ENCODE results near the gene YWHAH.
"Not testable (repeated sequence)": the region's sequence is repeated elsewhere in the genome, so short reads cannot be mapped to it uniquely, and the experiment has no call there.

YWHAH gene

DNA sequence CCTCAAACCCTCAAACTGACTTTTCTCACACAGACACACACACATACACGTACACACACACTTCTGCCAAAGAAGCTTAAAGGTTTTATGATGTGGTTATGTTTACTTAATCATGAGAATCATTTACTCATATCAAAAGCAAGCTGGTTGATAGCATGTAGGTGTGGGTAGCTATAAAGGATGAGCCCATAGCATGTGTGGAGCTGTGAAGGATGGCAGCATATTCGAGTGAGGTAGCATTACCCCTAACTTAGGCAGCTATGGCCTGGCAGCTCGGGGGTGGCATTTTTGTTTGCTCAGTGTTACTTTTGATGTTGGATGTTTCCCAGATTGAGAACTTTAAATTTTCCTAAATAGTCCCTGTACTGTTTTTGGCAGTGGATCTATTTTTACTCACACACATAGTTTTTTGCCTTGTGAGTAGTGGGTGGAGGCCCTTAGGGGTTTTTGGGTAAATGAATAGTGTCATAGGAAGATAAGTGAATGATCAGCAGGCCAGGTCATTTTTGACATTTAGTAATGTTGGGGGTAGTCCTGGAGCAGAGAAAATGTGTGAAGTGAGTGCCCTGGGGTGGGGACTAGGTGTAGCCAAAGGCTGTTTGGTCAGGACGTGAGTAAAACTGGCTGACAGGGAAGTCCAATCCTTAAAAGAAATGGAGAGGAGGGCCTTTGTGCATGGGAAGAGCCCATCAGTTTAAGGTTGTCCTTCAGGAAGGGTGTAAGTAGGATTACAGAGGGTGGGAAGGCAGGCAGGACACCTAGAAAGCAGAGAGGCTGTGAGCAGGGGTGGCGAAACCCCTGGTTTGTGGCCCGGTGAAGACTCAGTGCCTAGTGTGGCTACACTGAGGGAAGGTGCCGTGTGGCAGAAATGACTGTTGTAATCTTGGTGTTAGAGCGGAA, 7.1 kb downstream of the YWHAH start:
- DNase-seq, result no peak

DNA sequence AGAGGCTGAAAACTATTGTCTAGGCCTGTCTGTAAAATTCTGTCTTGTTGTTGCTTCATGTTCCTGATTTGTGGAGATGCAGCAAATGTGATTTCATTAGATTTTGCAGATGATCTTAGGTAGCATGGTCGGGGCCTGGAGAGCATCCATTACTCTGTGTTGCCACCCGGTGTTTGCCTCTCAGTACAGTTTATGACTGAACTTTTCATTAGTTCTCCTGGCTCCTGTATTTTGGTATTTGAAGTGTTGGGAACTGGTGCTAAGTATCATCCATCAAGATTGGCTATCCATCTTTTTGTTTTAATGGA, 7.7 kb downstream of the YWHAH start:
- no peak for DNase-seq

DNA sequence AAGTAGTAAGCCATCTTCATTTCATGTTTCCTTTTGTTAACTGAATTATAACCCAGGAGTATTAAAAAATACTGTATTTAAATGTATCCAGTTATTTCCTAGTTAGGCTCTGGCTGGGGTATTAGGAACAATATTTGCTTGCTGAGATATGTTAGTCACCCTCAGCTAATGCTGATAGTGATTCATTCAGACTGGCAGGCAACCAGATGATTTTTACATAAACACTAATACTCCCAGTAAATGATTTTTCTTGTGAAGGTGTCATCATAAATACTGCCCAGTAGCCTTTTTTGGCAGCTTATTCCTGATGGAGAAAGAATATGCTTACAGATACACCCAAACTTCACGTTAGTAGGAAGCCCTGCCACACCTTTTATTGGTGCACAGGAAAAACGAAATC, 8.1 kb downstream of the YWHAH start:
- no peak for DNase-seq

DNA sequence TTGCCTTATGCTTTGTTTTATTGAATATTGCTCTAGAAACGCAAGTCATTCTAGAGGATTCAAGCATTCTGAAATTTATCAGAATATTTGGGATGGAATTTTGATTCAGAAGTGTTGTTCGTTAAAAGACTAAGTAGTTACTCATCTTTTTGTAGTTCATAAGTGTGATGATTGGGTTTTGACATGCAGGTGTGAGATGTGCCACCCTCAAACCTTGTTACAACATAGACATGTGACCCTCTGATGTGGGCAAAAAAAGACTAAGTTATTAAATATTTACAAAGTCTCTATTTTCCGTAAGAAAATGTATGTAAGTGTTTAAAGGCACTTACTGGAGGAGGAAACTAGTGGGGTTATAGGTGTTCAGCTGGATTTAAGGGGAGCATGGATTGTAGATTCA, 8.9 kb downstream of the YWHAH start:
- DNase-seq, result no peak

DNA sequence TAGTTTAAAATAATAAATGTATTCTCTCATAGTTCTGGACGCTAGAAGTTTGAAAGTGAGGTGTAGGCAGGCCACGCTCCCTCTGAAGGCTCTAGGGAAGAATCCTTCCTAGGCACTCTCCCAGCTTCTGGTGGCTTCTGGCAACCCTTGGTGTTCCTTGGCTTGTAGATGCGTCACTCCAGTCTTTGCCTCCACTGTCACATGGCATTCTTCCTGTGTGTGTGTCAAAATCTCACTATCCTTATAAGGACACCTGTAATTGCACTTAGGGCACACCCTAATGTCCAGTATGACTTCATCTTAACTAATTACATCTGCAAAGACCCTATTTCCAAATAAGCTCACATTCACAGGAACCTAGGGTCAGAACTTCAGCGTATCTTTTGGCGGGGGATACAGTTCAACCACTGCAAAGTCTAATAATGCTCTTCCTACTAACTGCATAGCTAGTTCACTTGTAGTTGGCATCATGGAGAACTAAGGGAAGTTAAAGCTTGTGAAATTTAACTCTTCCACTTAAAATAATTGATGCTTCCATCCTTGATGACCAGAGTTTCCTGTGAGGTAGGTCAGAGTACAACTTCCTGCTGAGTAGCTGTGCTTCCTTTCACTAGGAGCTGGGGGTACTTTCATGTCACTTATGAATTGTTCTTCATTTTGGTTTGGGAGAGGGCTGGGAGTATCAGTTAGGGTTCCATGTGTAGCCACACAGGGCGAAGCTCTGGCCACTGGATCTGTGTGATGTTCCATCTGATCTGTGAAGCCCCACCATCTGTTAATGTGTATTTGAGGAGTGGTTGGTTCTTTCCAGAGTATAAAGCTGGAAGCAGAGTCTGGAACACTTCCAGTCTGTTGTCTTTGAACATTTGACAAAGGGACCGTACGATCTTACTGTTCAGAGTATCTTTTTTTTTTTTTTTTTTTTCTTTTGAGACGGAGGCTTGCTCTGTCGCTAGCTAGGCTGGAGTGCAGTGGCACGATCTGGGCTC, 10.5 kb downstream of the YWHAH start:
- no peak for DNase-seq

DNA sequence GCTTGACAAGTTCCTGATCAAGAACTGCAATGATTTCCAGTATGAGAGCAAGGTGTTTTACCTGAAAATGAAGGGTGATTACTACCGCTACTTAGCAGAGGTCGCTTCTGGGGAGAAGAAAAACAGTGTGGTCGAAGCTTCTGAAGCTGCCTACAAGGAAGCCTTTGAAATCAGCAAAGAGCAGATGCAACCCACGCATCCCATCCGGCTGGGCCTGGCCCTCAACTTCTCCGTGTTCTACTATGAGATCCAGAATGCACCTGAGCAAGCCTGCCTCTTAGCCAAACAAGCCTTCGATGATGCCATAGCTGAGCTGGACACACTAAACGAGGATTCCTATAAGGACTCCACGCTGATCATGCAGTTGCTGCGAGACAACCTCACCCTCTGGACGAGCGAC, 12.0 kb downstream of the YWHAH start:
- no peak for DNase-seq

DNA sequence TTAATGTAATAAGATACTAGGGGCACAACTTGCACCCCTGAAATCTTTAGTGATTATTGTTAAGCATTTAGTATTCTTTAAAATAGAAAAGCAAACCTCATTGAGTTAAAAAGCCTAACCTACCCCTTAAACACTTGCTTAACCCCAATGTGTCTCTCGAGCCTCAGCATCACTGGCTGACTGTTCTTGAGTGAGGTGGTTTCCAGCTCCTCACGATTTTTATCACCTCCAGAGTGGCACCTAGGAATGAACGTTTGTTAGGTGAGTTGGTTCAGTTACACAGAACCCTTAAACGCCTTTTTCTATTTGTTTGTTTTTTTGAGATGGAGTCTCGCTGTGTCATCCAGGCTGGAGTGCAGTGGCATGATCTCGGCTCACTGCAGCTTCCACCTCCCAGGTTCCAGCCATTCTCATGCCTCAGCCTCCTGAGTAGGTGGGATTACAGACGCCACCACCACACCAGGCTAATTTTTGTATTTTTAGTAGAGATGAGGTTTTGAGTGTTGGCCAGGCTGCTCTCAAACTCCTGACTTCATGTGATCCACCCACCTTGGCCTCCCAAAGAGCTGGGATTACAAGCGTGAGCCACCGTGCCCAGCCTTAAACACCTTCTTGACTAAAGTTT, 13.7 kb downstream of the YWHAH start:
- no peak for DNase-seq

DNA sequence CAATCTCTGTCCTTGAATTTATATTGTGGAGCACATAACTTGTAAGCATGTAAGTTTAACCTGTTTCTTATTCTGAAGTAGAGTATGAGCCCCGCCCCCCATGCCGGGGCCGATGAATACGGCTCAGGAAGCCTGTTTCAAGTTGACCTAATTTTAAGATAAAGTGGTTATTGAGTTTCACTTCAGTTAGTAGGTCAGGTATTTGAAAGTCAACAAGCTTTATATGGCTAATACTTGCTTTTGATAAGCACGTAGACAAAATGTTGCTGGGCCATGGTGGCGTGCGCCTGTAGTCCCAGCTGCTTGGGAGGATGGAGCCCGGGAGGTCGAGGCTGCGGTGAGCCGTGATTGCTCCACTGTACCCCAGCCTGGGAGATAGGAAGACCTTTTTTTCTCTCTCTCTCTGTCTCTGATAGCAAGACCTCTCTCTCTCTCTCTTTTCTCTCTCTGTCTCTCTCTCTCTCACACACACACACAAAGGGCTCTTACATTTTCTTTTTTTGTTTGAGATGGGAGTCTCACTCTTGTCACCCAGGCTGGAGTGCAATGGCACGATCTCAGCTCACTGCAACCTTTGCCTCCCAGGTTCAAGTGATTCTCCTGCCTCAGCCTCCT, 14.4 kb downstream of the YWHAH start:
- DNase-seq, result peak; percentile 46

DNA sequence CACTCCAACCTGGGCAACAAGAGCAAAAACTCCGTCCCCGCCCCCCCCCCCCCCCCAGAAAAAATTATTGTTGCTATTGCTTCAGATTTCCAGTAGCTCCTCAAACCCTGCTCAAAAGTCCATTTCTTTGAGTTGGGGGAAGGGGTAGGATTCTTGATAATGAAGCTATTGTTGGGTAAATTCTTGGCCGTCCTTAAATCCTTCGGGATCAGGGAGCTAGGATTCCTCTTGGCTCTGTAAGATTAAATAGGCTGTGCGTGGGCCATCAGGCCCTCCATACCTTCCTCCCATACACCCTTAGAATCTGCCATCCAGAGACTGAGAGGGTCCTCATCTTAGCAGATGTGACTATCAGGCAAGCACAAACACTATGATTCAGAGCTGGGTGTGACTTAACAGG, 16.4 kb downstream of the YWHAH start:
- peak; percentile 26 for DNase-seq

DNA sequence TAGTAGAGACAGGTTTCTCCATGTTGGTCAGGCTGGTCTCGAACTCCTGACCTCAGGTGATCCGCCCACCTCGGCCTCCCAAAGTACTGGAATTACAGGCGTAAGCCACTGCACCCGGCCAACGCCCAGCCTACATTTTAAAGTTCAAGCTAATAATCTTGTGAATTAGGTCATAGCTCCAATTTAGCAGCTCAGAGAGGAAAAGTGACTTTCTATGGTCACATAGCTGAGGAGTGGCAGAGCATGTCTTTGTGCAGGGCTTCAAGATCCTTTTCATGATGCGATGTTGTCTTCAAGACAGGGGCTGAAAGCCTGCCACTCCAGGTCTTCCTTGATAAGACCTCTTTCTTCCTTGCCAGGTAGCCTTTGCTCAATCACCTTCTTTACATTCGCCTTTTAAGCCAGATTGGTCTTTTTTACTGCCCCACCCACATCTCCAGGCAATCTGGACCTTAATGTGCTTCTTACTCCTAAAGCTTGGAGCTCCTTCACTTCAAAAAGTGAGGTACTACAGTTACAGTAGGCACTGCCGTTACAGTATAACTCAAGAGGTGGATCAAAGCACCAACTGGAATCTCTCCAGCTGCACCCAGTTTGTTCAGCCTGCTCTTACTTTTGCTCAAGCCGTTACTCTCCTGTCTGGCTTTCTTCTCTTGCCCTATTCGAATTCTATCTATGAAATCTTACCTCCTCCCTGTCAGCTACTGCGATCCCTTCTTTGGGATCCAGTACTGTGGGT, 18.2 kb downstream of the YWHAH start:
- DNase-seq, result peak; percentile 23

DNA sequence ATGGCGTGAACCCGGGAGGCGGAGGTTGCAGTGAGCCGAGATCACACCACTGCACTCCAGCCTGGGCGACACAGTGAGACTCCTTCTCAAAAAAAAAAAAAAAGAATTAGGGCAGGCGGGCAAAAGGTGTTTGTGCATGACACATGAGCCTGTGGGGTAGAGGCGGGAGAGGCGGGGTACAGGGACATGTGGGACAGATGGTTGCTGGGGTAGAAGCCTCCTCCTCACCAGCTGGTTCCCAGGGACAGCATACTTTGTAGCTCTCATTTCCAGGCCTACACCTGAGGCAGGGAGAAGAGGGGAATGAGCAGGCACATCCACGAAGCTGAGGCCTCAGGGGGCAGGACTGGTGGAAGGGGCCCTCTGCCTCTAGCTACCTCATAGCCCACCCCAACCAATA, 23.7 kb downstream of the YWHAH start:
- peak; percentile 46 for DNase-seq

DNA sequence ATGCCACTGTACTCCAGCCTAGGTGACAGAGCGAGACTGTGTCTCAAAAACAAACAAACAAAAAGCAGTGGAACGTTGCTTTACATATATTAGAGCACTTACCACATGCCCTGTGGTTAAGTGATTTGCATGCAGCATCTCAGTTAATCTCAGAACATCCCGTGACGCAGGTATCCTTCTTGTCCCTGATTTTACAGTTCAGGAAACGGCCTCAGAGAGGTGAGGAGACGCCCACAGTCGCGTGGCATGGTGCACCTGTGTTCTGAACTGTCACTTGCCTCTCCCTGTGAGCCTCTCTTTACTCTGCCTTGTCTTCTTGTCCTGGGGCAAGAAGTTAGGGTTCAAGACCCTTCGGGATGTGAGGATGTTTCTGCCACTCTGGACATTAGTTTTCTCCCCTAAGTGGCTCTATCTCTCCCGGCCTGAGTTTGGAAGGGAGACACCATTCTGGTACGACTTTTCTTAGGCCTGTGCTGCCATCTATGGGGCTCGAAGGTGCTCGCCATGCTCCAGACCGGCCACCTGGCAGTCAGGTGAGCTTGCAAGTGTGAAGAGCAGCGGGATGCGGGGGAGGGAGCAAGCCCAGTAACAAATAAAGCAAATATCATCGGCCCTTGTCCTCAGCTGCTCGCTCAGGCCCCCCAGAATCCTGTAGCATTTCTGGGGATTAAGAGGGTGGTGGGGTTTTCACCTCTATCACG, 25.6 kb downstream of the YWHAH start:
- DNase-seq, result peak; percentile 93

DNA sequence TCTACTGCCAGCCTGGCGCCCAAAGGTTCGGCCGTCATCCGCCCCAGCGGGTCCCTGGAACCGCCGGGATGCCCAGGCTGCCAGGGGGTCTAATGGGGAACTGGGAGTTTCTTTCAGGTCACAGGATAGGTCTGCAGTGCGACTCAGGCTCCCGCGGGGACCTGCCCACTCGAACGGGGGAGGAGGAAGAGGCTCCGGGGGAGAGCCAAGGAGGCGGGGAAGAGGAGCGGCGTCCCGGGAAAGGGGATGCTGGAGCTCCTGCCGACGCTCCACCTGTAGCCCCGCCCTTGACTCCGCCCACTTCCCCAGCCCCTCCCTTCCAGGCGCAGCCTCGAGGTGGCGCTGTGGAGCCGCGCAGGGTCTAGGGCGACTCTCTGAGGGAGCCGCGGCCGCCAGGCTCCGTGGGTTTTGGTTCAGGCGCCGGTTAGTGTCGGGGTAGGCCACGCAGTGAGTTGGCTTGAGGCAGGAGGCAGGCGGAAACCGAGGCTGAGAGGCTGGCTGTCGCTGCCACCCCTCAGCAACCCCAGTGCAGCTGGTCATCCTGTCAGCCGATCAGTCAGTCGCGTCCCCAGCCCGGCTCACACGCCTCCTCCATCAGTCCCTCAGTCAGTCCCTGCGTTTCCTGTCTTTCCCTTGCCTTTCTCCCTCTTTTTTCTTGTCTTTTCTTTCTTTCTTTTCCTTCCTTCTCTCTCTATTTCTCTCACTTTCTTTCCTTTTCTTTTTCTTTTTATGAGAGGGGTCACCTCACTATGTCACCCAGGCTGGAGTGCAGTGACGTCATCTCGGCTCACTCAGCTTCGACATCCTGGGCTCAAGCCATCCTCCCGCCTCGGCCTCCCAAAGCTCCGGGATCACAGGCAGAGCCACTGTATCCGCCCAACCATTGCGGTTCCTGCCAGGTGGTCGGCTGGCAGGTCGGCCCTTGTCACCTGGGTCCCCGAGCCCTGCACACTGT, 26.4 kb downstream of the YWHAH start:
- peak; percentile 95 for DNase-seq

DNA sequence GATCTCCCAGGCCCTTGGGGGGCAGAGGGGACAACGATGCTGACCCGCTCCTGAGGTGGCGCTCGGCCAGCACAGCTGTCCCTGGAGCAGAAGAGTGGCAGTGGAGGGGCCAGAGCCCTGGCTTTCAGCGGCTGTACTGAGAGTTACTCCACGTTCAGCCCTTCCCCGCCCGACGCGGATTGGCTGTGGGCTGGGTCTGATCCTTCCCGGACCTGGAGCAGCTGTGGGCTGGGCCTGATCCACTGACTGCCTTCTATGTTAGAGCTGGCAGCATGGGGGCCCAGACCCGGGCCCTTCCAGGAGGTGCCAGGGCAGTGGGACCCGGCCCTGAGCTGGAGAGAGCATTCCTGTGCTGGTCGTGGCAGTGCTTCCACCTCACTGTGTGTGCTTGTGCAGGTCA, 27.8 kb downstream of the YWHAH start:
- DNase-seq, result no peak

DNA sequence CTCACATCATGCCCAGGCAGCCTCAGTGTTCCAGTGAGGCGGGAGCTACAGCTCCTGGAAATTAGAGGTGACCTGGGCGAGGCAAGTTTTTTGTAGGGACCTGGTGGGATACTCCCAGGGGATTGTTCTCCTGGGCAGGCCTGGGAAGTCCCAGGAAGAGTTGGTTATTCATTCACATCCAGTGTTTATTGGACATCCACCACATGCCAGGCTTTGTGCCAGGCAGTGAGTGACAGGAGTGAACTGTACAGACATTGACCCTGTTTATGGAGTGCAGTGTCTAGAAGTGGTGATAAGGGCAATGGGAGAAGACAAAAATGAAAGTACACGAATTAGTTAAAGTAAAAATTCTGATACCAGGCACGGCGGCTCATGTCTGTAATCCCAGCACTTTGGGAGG, 29.4 kb downstream of the YWHAH start:
- DNase-seq, result no peak

DNA sequence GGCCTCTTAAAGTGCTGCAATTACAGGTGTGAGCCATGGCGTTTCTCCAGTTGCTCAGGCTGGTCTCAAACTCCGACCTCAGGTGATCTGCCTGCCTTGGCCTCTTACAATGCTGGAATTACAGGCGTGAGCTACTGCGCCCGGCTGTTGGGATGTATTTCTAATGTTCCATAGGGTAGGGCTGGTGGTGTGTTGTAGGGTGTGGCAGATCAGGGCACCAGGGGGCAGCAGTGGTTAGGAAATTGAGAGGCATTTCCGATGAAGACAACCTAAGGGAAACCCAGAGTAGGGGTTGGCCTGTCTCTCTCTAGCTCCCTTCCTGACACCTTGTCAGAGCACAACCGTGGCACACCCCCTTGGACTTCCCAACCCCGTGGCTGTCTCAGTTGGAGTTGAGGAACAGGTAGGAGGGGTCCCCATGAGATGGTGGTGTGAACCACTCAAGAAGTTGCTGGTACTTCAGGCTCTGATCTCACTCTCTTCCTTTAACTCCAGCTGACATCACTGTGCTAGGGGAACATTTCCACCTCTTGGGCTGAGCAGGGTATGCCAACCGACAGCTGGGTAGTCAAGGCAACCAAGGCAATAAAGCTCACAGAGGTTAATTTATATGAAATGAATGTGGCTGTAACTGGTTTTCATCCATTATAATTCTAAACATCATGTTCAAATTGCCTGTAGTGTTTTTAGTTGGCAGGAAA, 33.0 kb downstream of the YWHAH start:
- peak; percentile 90 for DNase-seq

DNA sequence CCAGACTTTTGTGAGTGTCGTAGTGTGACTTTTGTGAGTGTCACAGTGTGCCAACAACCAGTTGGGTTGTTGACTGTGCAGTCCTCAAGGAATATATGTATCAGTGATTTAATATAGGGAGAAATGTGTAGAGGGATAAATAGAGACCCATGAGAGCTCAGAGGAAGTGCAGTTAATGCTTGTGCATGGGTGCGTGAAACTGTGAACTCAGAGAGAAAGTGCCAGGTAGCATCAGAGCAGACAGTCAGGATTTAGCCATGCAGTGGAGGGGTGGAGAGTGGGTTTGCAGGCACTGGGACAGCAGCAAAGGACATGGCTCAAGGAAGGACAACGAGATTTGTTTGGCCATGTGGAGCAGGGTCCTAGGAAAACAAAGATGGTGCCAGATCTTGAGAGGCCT, 33.6 kb downstream of the YWHAH start:
- DNase-seq, result no peak

DNA sequence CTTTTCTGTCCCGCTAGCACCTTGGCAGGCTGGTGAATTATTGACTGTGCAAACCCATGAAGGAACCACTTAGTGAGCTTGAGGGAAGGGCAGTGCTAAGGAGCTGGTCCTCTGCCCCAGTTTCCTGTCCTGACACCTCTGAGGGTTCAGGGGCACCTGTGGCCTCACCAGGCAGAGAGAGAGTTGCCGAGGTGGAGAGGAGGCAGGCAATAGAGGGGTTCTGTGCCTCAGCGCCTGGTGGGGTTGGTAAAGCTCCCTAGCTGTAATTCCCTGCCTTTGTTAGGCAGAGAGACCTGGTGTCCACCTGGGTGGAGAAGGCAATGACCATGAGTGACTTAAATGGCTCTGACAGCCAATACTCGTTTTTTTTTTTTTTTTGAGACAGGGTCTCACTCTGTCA, 36.3 kb downstream of the YWHAH start:
- no peak for DNase-seq

DNA sequence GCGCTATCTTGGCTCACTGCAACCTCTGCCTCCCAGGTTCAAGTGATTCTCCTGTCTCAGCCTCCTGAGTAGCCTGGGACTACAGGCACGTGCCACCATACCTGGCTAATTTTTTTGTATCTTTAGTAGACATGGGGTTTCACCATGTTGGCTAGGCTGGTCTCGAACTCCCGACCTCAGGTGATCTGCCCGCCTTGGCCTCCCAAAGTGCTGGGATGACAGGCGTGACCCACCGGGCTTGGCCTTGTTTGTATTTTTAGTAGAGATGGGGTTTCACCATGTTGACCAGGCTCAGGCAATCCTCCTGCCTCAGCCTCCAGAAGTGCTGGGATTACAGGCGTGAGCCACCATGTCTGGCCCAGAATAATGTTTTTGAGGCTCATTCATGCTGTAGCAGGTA, 37.6 kb downstream of the YWHAH start:
- DNase-seq, result not testable (repeated sequence)
